Heart left ventricle (tissue), 13 donors: Measurements from ENCODE around the gene PPID.

Experiments
- CTCF ChIP-seq, 12 donors: fragments of 200-600 bp; sonication (generic) in 4 of 12; IDR thresholded peaks; one replicate each; pipeline versions ENCODE4 v1.5.0 to v1.8.0; 2018 to 2022; ENCODE audit warnings: antibody characterized with exemption in 12 of 12, mild to moderate bottlenecking in 5 of 12
- POLR2A ChIP-seq, 2 donors: fragments of 450-650 bp; IDR thresholded peaks; one replicate each; pipeline ENCODE4 v1.6.1; 2017; ENCODE audit warnings: antibody characterized with exemption in 2 of 2, mild to moderate bottlenecking in 2 of 2, moderate library complexity in 2 of 2
- donor health status: ischemic (EF 13 %, LVEDD 7.1; RV severe dilation, severe dysfunction).
- donor health status: DM: no; HTN: yes; CAD: no.
- donor health status: DM: no; HTN: no; CAD: no.
- donor health status: ischemic (EF 25% LVEDD 6.9; RV normal size, moderate dysfunction).
- donor health status: ischemic (EF 25% LVEDD 5.7; RV mildly dilated, moderate dysfunction).
- donor health status: ischemic (EF 35%, LVEDD 5.7; RV mildly dilated, moderate dysfunction).
- donor health status: nonischemic (EF 11% LVEDD 7.7; RV severe dilation, severe dysfunction).
- donor health status: DM: yes; HTN: yes; CAD: no.
- donor health status: PGD.
- donor health status: ischemic (EF 29% LVEDD 5.4; RV normal size, mild dysfunction).
- donor health status: nonischemic (EF 23%, LVEDD 6.1; RV moderate dilation, normal function).

- TF ChIP-seq CTCF (IDR thresholded peaks at IDR 0.05) (no peak), POLR2A (IDR thresholded peaks at IDR 0.05) (no peak)
Observed at GRCh38 chr4:158666892-158667291, 56.3 kb downstream of the PPID start.
